Body of pancreas (tissue), 4 donors: ENCODE measurements around the gene MINK1.
"Not testable (repeated sequence)": the region's sequence is repeated elsewhere in the genome, so short reads cannot be mapped to it uniquely, and the experiment has no call there.

Experiments
- CTCF ChIP-seq, 7 experiments: fragments of 450-650 bp in 4 of 7; fragments of 200-600 bp in 3 of 7; sonication (generic) in 3 of 7; IDR thresholded peaks; one replicate each; pipeline ENCODE4 v1.5.1; 2016 to 2019; ENCODE audit warnings: antibody characterized with exemption in 7 of 7
- POLR2A ChIP-seq, 3 donors: fragments of 450-650 bp; IDR thresholded peaks; one replicate each; pipeline ENCODE4 v1.6.1; 2016; ENCODE audit warnings: antibody characterized with exemption in 3 of 3, mild to moderate bottlenecking in 2 of 3

GRCh38 chr17:4832829-4833177 is 337 bp upstream of the MINK1 start:
- TF ChIP-seq CTCF, POLR2A (IDR thresholded peaks at IDR 0.05): not testable (repeated sequence)
